Measurements from ENCODE around the gene DGKI. TPM values are rescaled to one million over a fixed set of nuclear protein-coding genes. Genes with fewer than 3 reads are reported as not detected.

Gene DGKI
- total RNA-seq, 4 donors from 2014 or later, result 0.16 to 4.4 (median 2.1) TPM

GRCh38 chr7:137492889-137493288 is 353.9 kb downstream of the DGKI start:
- no peak for TF ChIP-seq CTCF (IDR thresholded peaks at IDR 0.05)
- no peak for DNase-seq (ENCODE audit: low spot score)
- ATAC-seq (ENCODE audit: low FRiP score), result no peak

GRCh38 chr7:137489880-137490279 is 356.9 kb downstream of the DGKI start:
- no peak for ATAC-seq (ENCODE audit: low FRiP score)
- DNase-seq (ENCODE audit: low spot score), result no peak
- TF ChIP-seq CTCF (IDR thresholded peaks at IDR 0.05), result no peak

- no peak for TF ChIP-seq CTCF (IDR thresholded peaks at IDR 0.05)
These were observed 358.7 kb downstream of the DGKI start for GRCh38 chr7:137488038-137488437.

GRCh38 chr7:137485818-137486217 is 361.0 kb downstream of the DGKI start:
- no peak for ATAC-seq (ENCODE audit: low FRiP score)
- no peak for TF ChIP-seq CTCF (IDR thresholded peaks at IDR 0.05)
- DNase-seq (ENCODE audit: low spot score), result no peak

More at GRCh38 chr7:137488038-137488437, 358.7 kb downstream of the DGKI start:
- DNase-seq (ENCODE audit: low spot score), result no peak
- no peak for ATAC-seq (ENCODE audit: low FRiP score)

- ATAC-seq (ENCODE audit: low FRiP score), result no peak
- no peak for TF ChIP-seq CTCF (IDR thresholded peaks at IDR 0.05)
- no peak for DNase-seq (ENCODE audit: low spot score)
These were observed 362.4 kb downstream of the DGKI start for GRCh38 chr7:137484326-137484725.

GRCh38 chr7:137482466-137482865 is 364.3 kb downstream of the DGKI start:
- ATAC-seq (ENCODE audit: low FRiP score), result no peak
- TF ChIP-seq CTCF (IDR thresholded peaks at IDR 0.05), result no peak
- DNase-seq (ENCODE audit: low spot score), result no peak

DNA sequence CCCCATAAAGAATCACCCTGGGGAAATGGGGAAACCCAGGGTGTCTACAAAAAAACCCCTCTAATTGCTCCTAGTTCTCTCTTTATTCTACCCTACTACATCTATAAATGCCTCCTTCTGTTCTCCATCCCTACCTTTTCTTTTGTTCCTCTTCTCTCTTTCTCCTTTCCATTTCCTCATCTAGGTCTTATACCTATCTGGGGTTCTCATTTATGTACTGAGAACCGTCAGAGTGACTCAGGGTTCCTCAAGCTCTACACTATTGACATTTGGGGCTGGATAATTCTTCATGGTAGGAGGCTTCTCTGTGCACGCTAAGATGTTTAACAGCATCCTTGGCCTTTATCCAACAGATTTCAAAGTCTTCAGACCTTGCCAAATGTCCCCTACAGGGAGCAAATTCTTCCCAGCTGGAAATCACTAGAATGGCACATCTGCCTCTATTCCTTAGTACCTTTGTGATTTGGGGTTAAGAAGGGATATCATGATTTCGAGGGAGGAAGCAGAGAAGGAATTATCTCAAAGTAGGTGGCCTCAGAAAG is 365.9 kb downstream of the DGKI start:
- no peak for TF ChIP-seq CTCF (IDR thresholded peaks at IDR 0.05)
- DNase-seq (ENCODE audit: low spot score) (no peak), ATAC-seq (ENCODE audit: low FRiP score) (no peak)
